ENCODE measurements around the gene PTK6.

- TF ChIP-seq CTCF (IDR thresholded peaks at IDR 0.05 in 4 of 5, conservative IDR thresholded peaks at IDR 0.05 in 1 of 5) = no peak
- no peak for TF ChIP-seq POLR2A (IDR thresholded peaks at IDR 0.05)
Measured at GRCh38 chr20:63567386-63568169, 30.4 kb upstream of the PTK6 start.

Data from gastrocnemius medialis (tissue), 4 donors.